Right atrium auricular region (tissue), 2 donors: ENCODE data around the gene TUBG2. TPM values are rescaled to one million over a fixed set of nuclear protein-coding genes. Genes with fewer than 3 reads are reported as not detected.
"Not testable (repeated sequence)": the region's sequence is repeated elsewhere in the genome, so short reads cannot be mapped to it uniquely, and the experiment has no call there.

Source experiments
- DNase-seq: peaks from one replicate; pipeline ENCODE4 v3.0.0-alpha.2; 2019; ENCODE audit warnings: low spot score
- H3K27ac ChIP-seq, 2 donors: fragments of 200-600 bp; sonication (generic); 1 replicate in 1 of 2; 2 replicates in 1 of 2; pipeline ENCODE4 v1.5.1; 2016 to 2019
- H3K27me3 ChIP-seq, 2 donors: fragments of 200-600 bp; sonication (generic); one replicate each; pipeline versions ENCODE4 v1.5.1 to v1.6.0; 2017 to 2019
- H3K36me3 ChIP-seq: fragments of 200-600 bp; sonication (generic); one replicate; pipeline ENCODE4 v1.5.1; 2016
- H3K4me1 ChIP-seq, 2 donors: fragments of 200-600 bp; sonication (generic); one replicate each; pipeline versions ENCODE4 v1.5.1 to v1.6.0; 2017 to 2019
- H3K4me3 ChIP-seq, 2 donors: fragments of 200-600 bp; sonication (generic); 1 replicate in 1 of 2; 2 replicates in 1 of 2; pipeline ENCODE4 v1.5.1; 2017 to 2019; ENCODE audit warnings: mild to moderate bottlenecking in 1 of 2, moderate library complexity in 1 of 2
- H3K9me3 ChIP-seq, 2 donors: fragments of 200-600 bp; sonication (generic); one replicate each; pipeline ENCODE4 v1.5.1; 2019
- CTCF ChIP-seq, 2 donors: fragments of 200-600 bp; sonication (generic); IDR thresholded peaks; one replicate each; pipeline ENCODE4 v1.5.1; 2019; ENCODE audit warnings: antibody characterized with exemption in 2 of 2
- total RNA-seq, 2 donors: library from RNA; depleted of rRNA; stranded (reverse); fragments of >200 nt; gene quantifications; one replicate each; pipeline ENCODE4 v1.1.0, GENCODE V29; 2016

Gene TUBG2
- total RNA-seq, 2 donors from 2014 or later, result 18.2 to 25.7 TPM

GRCh38 chr17:42653179-42654124, 5.6 kb upstream of the TUBG2 start:
- no peak for TF ChIP-seq CTCF (IDR thresholded peaks at IDR 0.05)
- H3K4me1 ChIP-seq, result peaks cover 0 to 16% of the 10 kb centered on the region in 2 donors
- peak overlapping the region; percentile 77 to 80 for H3K27ac ChIP-seq
- H3K9me3 ChIP-seq, result no peaks in the 10 kb centered on the region
- H3K36me3 ChIP-seq, result no peaks in the 10 kb centered on the region
- no peaks in the 10 kb centered on the region for H3K27me3 ChIP-seq
- H3K4me3 ChIP-seq, result peak overlapping the region; percentile 28 to 45
- DNase-seq, result peak; percentile 72

- no peak for DNase-seq
- H3K4me3 ChIP-seq, result no peak overlapping the region
- peaks cover 0 to 27% of the 10 kb centered on the region in 2 donors for H3K4me1 ChIP-seq
- H3K27me3 ChIP-seq, result no peaks in the 10 kb centered on the region
- H3K9me3 ChIP-seq, result no peaks in the 10 kb centered on the region
- no peak overlapping the region for H3K27ac ChIP-seq
- H3K36me3 ChIP-seq, result no peaks in the 10 kb centered on the region
- no peak for TF ChIP-seq CTCF (IDR thresholded peaks at IDR 0.05)
Measured at GRCh38 chr17:42655528-42655927, 3.6 kb upstream of the TUBG2 start.

GRCh38 chr17:42657824-42658588, 1.1 kb upstream of the TUBG2 start:
- TF ChIP-seq CTCF (IDR thresholded peaks at IDR 0.05), result no peak

GRCh38 chr17:42659932-42660274, 819 bp downstream of the TUBG2 start:
- Histone ChIP-seq H3K4me1 (peaks cover 0 to 15% of the 10 kb centered on the region in 2 donors), H3K27ac (peak overlapping the region; percentile 73 to 79), H3K4me3 (peak overlapping the region; percentile 50 to 71), H3K36me3 (peaks cover 17% of the 10 kb centered on the region)
- H3K27me3 ChIP-seq, DNase-seq, H3K9me3 ChIP-seq: not testable (repeated sequence)

More at GRCh38 chr17:42657824-42658588, 1.1 kb upstream of the TUBG2 start:
- Histone ChIP-seq H3K4me3 (no peak overlapping the region), H3K27ac (no peak overlapping the region), H3K4me1 (peaks cover 0 to 30% of the 10 kb centered on the region in 2 donors), H3K9me3 (no peaks in the 10 kb centered on the region), H3K36me3 (no peaks in the 10 kb centered on the region), H3K27me3 (no peaks in the 10 kb centered on the region)
- DNase-seq, result no peak

- Histone ChIP-seq H3K27ac (peak overlapping the region in 1 of 2 donors; percentile 60), H3K4me1 (peaks cover 0 to 15% of the 10 kb centered on the region in 2 donors), H3K27me3 (no peaks in the 10 kb centered on the region), H3K36me3 (peaks cover 26% of the 10 kb centered on the region), H3K4me3 (no peak overlapping the region), H3K9me3 (no peaks in the 10 kb centered on the region)
- no peak for TF ChIP-seq CTCF (IDR thresholded peaks at IDR 0.05)
- no peak for DNase-seq
Measured at GRCh38 chr17:42660692-42661345, 1.7 kb downstream of the TUBG2 start.
